Panc1 (cell line): ENCODE measurements around the gene PCDH15. TPM values are rescaled to one million over a fixed set of nuclear protein-coding genes. Genes with fewer than 3 reads are reported as not detected.

Experiments
- ATAC-seq: fragments of 200-7000 bp; cut with Tn5 transposase; 2 replicates; pipeline ENCODE4 v1.9.1; 2020; ENCODE audit warnings: mild to moderate bottlenecking, moderate library complexity
- BruUV-seq: library from RNA; stranded (reverse); fragments of 400-500 nt; replicated peaks from 2 replicates; lab custom pipeline; 2021; lab: Mats Ljungman, UMichigan
- CTCF ChIA-PET: fragments of 300-600 bp; sonication (Branson Sonifier 250); formaldehyde crosslinking; loops from one replicate; lab custom pipeline; 2022; ENCODE audit warnings: antibody characterized with exemption; lab: Charles Lee
- POLR2A ChIA-PET: fragments of 300-600 bp; sonication (Branson Sonifier 250); formaldehyde crosslinking; loops from one replicate; lab custom pipeline; 2022; ENCODE audit warnings: antibody characterized with exemption; lab: Charles Lee
- DNase-seq: peaks from one replicate; pipeline ENCODE4 v3.0.0-alpha.2; 2010; ENCODE audit warnings: low read depth, low spot score
- H3K27ac ChIP-seq: 2 replicates; pipeline ENCODE4 v1.5.1; 2011; ENCODE audit warnings: mild to moderate bottlenecking, low read length, inconsistent platforms
- H3K27me3 ChIP-seq: fragments of 200-500 bp; sonication (Bioruptor generic); 2 replicates; pipeline ENCODE4 v1.6.0; 2014; ENCODE audit warnings: low read length, inconsistent platforms; ENCODE audit not compliant: control insufficient read depth, insufficient read depth
- H3K36me3 ChIP-seq: fragments of 200-500 bp; sonication (Bioruptor generic); 2 replicates; pipeline ENCODE4 v1.5.1; 2014; ENCODE audit warnings: inconsistent platforms, mild to moderate bottlenecking, low read length, moderate library complexity; ENCODE audit not compliant: control insufficient read depth, insufficient read depth
- H3K4me1 ChIP-seq: 2 replicates; pipeline ENCODE4 v1.5.1; 2011; ENCODE audit warnings: inconsistent platforms, mild to moderate bottlenecking, low read length, moderate library complexity; ENCODE audit not compliant: control insufficient read depth, insufficient read depth
- H3K4me3 ChIP-seq, 2 experiments: 2 replicates each; pipeline ENCODE4 v1.5.1; 2011 to 2012; ENCODE audit warnings: low read depth in 2 of 2, low read length in 2 of 2, mild to moderate bottlenecking in 2 of 2, inconsistent platforms in 1 of 2, moderate library complexity in 1 of 2
- H3K9me3 ChIP-seq: fragments of 200-500 bp; sonication (Bioruptor generic); 2 replicates; pipeline ENCODE4 v1.5.1; 2014; ENCODE audit warnings: low read depth, mild to moderate bottlenecking, inconsistent platforms, low read length, moderate library complexity; ENCODE audit not compliant: control insufficient read depth, insufficient read depth
- CTCF ChIP-seq: fragments of 450-650 bp; IDR thresholded peaks from 2 replicates; pipeline ENCODE4 v1.5.1; 2017; ENCODE audit warnings: mild to moderate bottlenecking
- POLR2AphosphoS5 ChIP-seq: IDR thresholded peaks from 2 replicates; pipeline ENCODE4 v1.6.1; 2012; ENCODE audit warnings: mild to moderate bottlenecking, low read depth, low read length, moderate library complexity
- REST ChIP-seq, 2 experiments: IDR thresholded peaks; 2 replicates each; pipeline ENCODE4 v1.6.1; 2011 to 2012; ENCODE audit warnings: low read depth in 2 of 2, control low read depth in 1 of 2, low read length in 1 of 2, mild to moderate bottlenecking in 1 of 2, moderate library complexity in 1 of 2; ENCODE audit not compliant: insufficient read depth in 1 of 2
- SIN3A ChIP-seq: IDR thresholded peaks from 2 replicates; pipeline ENCODE4 v1.6.1; 2012; ENCODE audit warnings: low read depth, mild to moderate bottlenecking, low read length, moderate library complexity, borderline replicate concordance; ENCODE audit not compliant: insufficient read depth
- TCF7L2 ChIP-seq: IDR thresholded peaks from 2 replicates; pipeline ENCODE4 v1.6.1; 2011; ENCODE audit warnings: mild to moderate bottlenecking, low read depth, low read length, inconsistent platforms
- in situ Hi-C: cut with HindIII; loops from 2 replicates; pipeline ENCODE4 v1.10.0; 2016; ENCODE audit warnings: low sequenced_read_pairs, low pct_unique_long_range_greater_than_20kb
- intact Hi-C: fragments of 100-400 bp; cut with micrococcal nuclease; formaldehyde crosslinking; loops from one replicate; pipeline ENCODE4 v1.10.0; 2022; ENCODE audit not compliant: unreplicated experiment
- total RNA-seq: library from RNA; stranded (reverse); gene quantifications from one replicate; pipeline ENCODE4 v1.2.1, GENCODE V29; 2021; ENCODE audit not compliant: unreplicated experiment

PCDH15 gene
- total RNA-seq, 1 experiment from 2014 or later = 0.18 TPM

- Histone ChIP-seq H3K36me3 (no peaks in the 10 kb centered on the region), H3K4me1 (peaks cover 6% of the 10 kb centered on the region; the same call in 1 of the 2 replicates), H3K4me3 (no peak overlapping the region), H3K9me3 (no peaks in the 10 kb centered on the region), H3K27ac (no peak overlapping the region), H3K27me3 (no peaks in the 10 kb centered on the region)
- DNase-seq (no peak), ATAC-seq (no peak)
- no TSS peak for BruUV-seq
- intact Hi-C loops (no loop called here), in situ Hi-C loops (no loop called here)
- ChIA-PET CTCF (no interaction called here), POLR2A (no interaction called here)
- no peak for TF ChIP-seq CTCF
- no peak for TF ChIP-seq TCF7L2
- no peak for TF ChIP-seq POLR2AphosphoS5
- TF ChIP-seq SIN3A = no peak
These were observed 4.2 kb downstream of the PCDH15 start for GRCh38 chr10:54796881-54797280.

- CTCF ChIA-PET = no interaction called here
- no peak overlapping the region for H3K4me3 ChIP-seq
- TF ChIP-seq REST (IDR thresholded peaks at IDR 0.05; ENCODE audit: insufficient read depth in 1 of 2, low read depth in 2 of 2, low read length in 1 of 2) (no peak), POLR2AphosphoS5 (no peak), SIN3A (no peak), TCF7L2 (no peak), CTCF (no peak)
- in situ Hi-C loops = no loop called here
- ATAC-seq = no peak
- DNase-seq = no peak
- H3K27ac ChIP-seq = no peak overlapping the region
- no peaks in the 10 kb centered on the region for H3K27me3 ChIP-seq
- no peaks in the 10 kb centered on the region for H3K36me3 ChIP-seq
- no peaks in the 10 kb centered on the region for H3K4me1 ChIP-seq
- no TSS peak for BruUV-seq
- H3K9me3 ChIP-seq = no peaks in the 10 kb centered on the region
- intact Hi-C loops = no loop called here
- POLR2A ChIA-PET = no interaction called here
These were observed 24.4 kb downstream of the PCDH15 start for GRCh38 chr10:54776622-54777021.
